GM11168 (cell line): ENCODE results near the gene ANKRD27.
"Not testable (repeated sequence)": the region's sequence is repeated elsewhere in the genome, so short reads cannot be mapped to it uniquely, and the experiment has no call there.

Experiments
- in situ Hi-C: fragments of 300-500 bp; cut with MboI; formaldehyde crosslinking; loops from one replicate; pipeline ENCODE4 v1.12.0; 2022; ENCODE audit warnings: low sequenced_read_pairs; ENCODE audit not compliant: unreplicated experiment

Gene ANKRD27

GRCh38 chr19:32674931-32675719 lies at the start of gene ANKRD27:
Gene ANKRD27, minus strand, starts transcription at chr19:32675180. Its CDS starts 16,165 bp downstream, at chr19:32659015.
- in situ Hi-C loops, result no loop called here

DNA sequence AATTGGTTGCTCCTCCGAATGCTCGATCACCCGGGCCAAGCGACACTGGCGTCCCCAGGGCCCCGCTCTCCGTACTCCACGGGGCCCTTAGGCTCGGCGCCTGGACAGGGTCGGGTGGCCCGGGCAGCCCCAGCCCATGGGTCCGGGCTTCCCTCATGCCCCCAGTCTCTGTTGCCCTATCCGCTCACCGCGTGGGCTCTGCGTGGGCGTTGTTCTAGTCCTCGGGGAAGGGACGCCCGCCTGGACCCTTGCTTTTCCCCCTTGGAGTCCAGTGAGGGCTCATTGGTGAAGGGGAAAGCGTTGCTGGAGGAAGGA lies 45.9 kb upstream of the ANKRD27 start:
- in situ Hi-C loops, result no loop called here

GRCh38 chr19:32720216-32720935 lies 45.4 kb upstream of the ANKRD27 start:
- in situ Hi-C loops, result no loop called here

- in situ Hi-C loops, result no loop called here
Measured at GRCh38 chr19:32719611-32720059, 44.7 kb upstream of the ANKRD27 start, which contains the start of gene TDRD12. Gene TDRD12, plus strand, starts transcription at chr19:32719767. Its CDS starts 306 bp downstream, at chr19:32720073.

DNA sequence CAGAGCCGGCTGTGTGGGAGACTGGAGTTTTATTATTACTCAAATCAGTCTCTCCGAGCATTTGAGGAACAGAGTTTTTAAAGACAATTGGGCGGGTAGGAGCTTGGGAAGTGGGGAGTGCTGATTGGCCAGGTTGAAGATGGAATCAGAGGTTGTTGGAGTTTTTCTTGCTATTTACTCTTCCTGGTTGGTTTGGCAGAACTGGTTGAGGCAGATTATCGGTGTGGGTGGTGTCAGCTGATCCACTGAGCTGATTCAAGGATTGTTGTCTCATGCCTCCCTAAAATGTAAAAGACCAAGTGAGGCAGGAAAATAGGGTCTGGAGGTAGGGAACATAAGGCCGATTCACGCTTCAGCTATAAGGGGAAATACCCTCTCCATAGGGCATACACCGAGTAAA lies 43.3 kb upstream of the ANKRD27 start:
- in situ Hi-C loops, result no loop called here

- in situ Hi-C loops, result no loop called here
Measured at GRCh38 chr19:32717496-32717895, 42.5 kb upstream of the ANKRD27 start.

DNA sequence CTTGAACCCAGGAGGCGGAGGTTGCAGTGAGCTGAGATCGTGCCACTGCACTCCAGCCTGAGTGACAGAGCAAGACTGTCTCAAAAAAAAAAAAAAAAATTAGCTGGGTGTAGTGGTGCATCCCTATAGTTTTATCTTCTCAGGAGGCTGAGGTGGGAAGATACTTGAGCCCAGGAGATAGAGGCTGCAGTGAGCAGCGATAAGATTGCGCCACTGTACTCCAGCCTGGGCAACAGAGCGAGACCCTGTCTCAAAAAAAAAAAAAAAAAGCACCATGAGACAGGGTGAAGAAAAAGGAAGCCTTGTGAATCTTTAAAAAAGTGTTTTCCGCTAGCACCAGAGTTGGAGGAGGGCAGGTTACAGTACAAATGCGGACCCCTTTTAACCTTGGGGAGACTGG lies 41.2 kb upstream of the ANKRD27 start:
- in situ Hi-C loops, result not testable (repeated sequence)

DNA sequence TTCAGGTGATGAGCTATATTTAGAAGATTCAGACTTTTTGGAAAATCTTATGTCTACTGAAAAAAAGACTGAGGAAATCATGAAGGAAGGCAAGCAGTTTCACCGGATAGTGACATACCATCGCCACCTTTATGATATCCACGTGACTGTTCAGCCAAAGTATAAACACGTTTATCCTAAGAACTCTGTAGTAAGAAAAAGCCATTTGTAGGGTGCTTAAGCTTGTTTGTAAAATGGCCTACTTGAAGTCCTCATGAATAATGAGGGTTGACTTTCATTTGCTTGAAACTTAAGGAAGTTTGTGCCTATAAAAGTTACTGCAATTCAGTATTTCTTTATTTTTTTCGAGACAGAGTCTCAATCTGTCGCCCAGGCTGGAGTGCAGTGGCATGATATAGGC lies 36.8 kb upstream of the ANKRD27 start:
- in situ Hi-C loops, result no loop called here

- in situ Hi-C loops, result no loop called here
Measured at GRCh38 chr19:32709032-32709431, 34.1 kb upstream of the ANKRD27 start.

- in situ Hi-C loops, result no loop called here
Measured at GRCh38 chr19:32708457-32708856, 33.5 kb upstream of the ANKRD27 start.

GRCh38 chr19:32704006-32704405 lies 29.0 kb upstream of the ANKRD27 start:
- in situ Hi-C loops, result not testable (repeated sequence)

- in situ Hi-C loops, result no loop called here
Measured at GRCh38 chr19:32702010-32702409, 27.0 kb upstream of the ANKRD27 start.

DNA sequence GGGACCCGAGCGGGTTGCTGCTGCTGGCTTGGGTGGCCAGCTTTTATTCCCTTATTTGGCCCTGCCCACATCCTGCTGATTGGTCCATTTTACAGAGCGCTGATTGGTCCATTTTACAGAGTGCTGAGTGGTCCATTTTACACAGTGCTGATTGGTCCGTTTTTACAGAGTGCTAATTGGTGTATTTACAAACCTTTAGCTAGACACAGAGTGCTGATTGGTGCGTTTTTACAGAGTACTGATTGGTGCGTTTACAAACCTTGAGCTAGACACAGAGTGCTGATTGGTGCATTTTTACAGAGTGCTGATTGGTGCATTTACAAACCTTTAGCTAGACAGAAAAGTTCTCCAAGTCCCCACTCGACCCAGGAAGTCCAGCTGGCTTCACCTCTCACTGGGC lies 25.1 kb upstream of the ANKRD27 start:
- in situ Hi-C loops, result not testable (repeated sequence)

- in situ Hi-C loops, result not testable (repeated sequence)
Measured at GRCh38 chr19:32696771-32697170, 21.8 kb upstream of the ANKRD27 start.

DNA sequence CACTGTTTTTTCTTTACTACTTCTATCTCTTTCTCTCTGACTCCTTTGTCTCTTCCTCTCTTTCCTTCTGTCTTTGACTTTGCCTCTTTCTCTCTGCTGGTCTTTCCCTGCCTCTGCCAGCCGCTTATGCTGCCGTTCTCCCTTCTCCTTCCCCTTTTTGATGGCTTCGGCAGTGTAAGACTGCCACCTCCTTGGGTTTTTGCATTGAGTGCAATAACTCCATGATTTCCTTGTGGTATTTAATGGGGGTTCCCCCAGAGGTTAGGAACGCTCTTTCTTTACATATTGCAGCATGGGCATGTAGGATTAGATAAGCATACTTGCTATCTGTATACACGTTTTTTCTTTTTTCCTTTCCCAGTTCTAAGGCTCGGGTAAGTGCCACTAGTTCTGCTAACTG lies 20.5 kb upstream of the ANKRD27 start:
- in situ Hi-C loops, result not testable (repeated sequence)

DNA sequence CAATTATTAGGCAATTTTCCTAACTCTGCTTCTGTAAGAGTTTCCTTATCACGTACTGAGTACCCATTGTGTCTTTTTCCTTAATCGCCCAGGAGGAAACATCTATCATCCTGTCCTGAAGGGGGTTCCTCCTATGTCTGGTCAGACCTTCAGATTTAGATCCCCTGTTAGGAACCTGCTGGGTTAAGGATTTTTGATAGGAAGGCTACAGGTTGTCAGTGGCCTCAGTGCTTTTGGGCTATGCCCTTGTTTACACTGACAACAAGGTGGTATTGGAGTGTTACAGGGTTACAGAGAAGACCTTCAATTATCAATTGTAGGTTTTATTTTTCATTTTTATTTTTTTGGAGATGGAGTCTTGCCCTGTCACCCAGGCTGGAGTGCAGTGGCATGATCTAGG lies 19.9 kb upstream of the ANKRD27 start:
- in situ Hi-C loops, result not testable (repeated sequence)

GRCh38 chr19:32694316-32694715 lies 19.3 kb upstream of the ANKRD27 start:
- in situ Hi-C loops, result not testable (repeated sequence)

- in situ Hi-C loops, result not testable (repeated sequence)
Measured at GRCh38 chr19:32693151-32694108, 18.4 kb upstream of the ANKRD27 start.

DNA sequence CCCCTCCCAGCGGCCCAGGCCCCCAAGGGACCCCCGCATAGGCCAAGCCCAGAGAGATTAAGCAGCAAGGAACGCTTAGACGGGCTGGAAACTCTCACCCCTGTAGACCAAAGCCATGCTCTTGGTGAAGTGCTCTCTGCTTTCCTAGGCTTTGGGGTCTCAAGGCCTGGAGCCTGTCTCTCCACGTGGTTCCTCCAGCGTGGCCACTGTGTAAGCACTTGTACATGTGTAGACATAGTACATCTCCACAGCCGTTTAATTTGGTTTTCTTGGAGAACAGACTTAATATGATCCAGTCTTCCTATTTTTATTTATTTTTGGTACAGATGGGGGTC lies 17.7 kb upstream of the ANKRD27 start:
- in situ Hi-C loops, result no loop called here

DNA sequence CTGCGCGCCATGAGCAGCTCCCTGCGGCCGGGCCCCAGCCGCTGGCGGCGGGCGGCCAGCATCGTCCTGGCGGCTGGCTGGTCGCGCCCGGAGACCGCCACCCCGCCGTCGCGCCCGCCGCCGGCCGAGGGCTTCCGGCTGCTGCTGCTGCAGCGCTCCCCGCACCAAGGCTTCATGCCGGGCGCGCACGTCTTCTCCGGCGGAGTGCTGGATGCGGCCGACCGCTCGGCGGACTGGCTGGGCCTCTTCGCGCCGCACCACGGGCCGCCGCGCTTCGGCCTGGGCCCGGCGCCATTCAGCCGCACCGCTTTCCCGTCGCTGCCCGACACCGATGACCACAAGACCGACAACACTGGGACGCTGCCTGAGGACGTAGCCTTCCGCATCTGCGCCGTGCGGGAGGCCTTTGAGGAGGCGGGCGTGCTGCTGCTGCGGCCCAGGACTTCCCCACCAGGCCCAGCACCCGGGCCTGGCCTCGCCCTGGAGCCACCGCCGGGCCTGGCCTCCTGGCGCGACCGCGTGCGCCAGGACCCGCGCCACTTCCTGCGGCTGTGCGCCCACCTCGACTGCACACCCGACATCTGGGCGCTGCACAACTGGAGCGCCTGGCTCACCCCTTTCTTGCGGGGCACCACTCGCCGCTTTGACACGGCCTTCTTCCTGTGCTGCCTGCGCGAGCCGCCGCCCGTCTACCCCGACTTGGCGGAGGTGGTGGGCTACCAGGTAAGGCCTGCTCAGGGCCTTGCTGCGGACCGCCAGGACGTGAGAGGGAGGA lies 17.2 kb upstream of the ANKRD27 start:
- in situ Hi-C loops, result no loop called here
